Measurements from ENCODE around the gene FAM120B.
"Not testable (repeated sequence)": the region's sequence is repeated elsewhere in the genome, so short reads cannot be mapped to it uniquely, and the experiment has no call there.

Gene FAM120B

GRCh38 chr6:170314983-170315382, 8.4 kb downstream of the FAM120B start:
- Histone ChIP-seq H3K9me3 (ENCODE audit: control extremely low read depth in 1 of 5, control insufficient read depth in 4 of 5, insufficient read depth in 2 of 5, low read depth in 1 of 5, low read length in 4 of 5) (no peaks in the 10 kb centered on the region), H3K27ac (ENCODE audit: insufficient read depth in 1 of 2, low read depth in 1 of 2, low read length in 2 of 2, poor library complexity in 1 of 2, severe bottlenecking in 2 of 2) (no peak overlapping the region), H3K4me1 (ENCODE audit: control extremely low read depth in 1 of 4, control insufficient read depth in 4 of 4, insufficient read depth in 4 of 4, low read length in 3 of 4) (peaks cover 2 to 21% (median 9%) of the 10 kb centered on the region in 4 experiments), H3K27me3 (replicated peaks in 2 of 5; ENCODE audit: control insufficient read depth in 4 of 5, insufficient read depth in 5 of 5, low read length in 4 of 5) (no peaks in the 10 kb centered on the region), H3K4me3 (ENCODE audit: control insufficient read depth in 1 of 7, extremely low read depth in 1 of 7, insufficient read depth in 4 of 7, low read depth in 2 of 7, low read length in 6 of 7) (no peak overlapping the region), H3K36me3 (ENCODE audit: control insufficient read depth in 4 of 4, insufficient read depth in 4 of 4, low read length in 3 of 4) (peaks cover 0 to 37% (median 3%) of the 10 kb centered on the region in 4 experiments)
- 100% methylated on average over 4 of the region's 5 CpGs for WGBS (ENCODE audit: insufficient coverage)
- DNase-seq = no peak
- CTCF ChIA-PET = no interaction called here
- POLR2A ChIA-PET = no interaction called here

- 100% methylated on average over 2 of the region's 4 CpGs for WGBS (ENCODE audit: insufficient coverage)
- no peaks in the 10 kb centered on the region for H3K9me3 ChIP-seq (ENCODE audit: control extremely low read depth in 1 of 5, control insufficient read depth in 4 of 5, insufficient read depth in 2 of 5, low read depth in 1 of 5, low read length in 4 of 5)
- no peaks in the 10 kb centered on the region for H3K27me3 ChIP-seq (replicated peaks in 2 of 5; ENCODE audit: control insufficient read depth in 4 of 5, insufficient read depth in 5 of 5, low read length in 4 of 5)
- no peak overlapping the region for H3K4me3 ChIP-seq (ENCODE audit: control insufficient read depth in 1 of 7, extremely low read depth in 1 of 7, insufficient read depth in 4 of 7, low read depth in 2 of 7, low read length in 6 of 7)
- peaks cover 0 to 41% (median 4%) of the 10 kb centered on the region in 4 experiments for H3K36me3 ChIP-seq (ENCODE audit: control insufficient read depth in 4 of 4, insufficient read depth in 4 of 4, low read length in 3 of 4)
- peaks cover 2 to 21% (median 9%) of the 10 kb centered on the region in 4 experiments for H3K4me1 ChIP-seq (ENCODE audit: control extremely low read depth in 1 of 4, control insufficient read depth in 4 of 4, insufficient read depth in 4 of 4, low read length in 3 of 4)
- ChIA-PET POLR2A (no interaction called here), CTCF (no interaction called here)
- peak overlapping the region in 1 of 2 experiments; percentile 91 for H3K27ac ChIP-seq (ENCODE audit: insufficient read depth in 1 of 2, low read depth in 1 of 2, low read length in 2 of 2, poor library complexity in 1 of 2, severe bottlenecking in 2 of 2)
- DNase-seq = peak in 2 of 3 donors; percentile 17 to 39
Observed at GRCh38 chr6:170316071-170316470, 9.5 kb downstream of the FAM120B start.

- H3K36me3 ChIP-seq (ENCODE audit: control insufficient read depth in 4 of 4, insufficient read depth in 4 of 4, low read length in 3 of 4) = peaks cover 3 to 41% (median 6%) of the 10 kb centered on the region in 4 experiments
- DNase-seq = peak in 2 of 3 donors; percentile 62 to 79
- no peaks in the 10 kb centered on the region for H3K27me3 ChIP-seq (replicated peaks in 2 of 5; ENCODE audit: control insufficient read depth in 4 of 5, insufficient read depth in 5 of 5, low read length in 4 of 5)
- ChIA-PET CTCF (interaction anchor here (1.2 kb wide), 2 partner anchors 8 to 10 kb away, joined by 4 to 5 read pairs; no protein-coding TSS in a partner anchor), POLR2A (interaction anchor here (1.0 kb wide), 1 partner anchor 10 kb away, joined by 3 read pairs; no protein-coding TSS in a partner anchor)
- H3K27ac ChIP-seq (ENCODE audit: insufficient read depth in 1 of 2, low read depth in 1 of 2, low read length in 2 of 2, poor library complexity in 1 of 2, severe bottlenecking in 2 of 2) = peak overlapping the region; percentile 79 to 91
- no peak overlapping the region for H3K4me3 ChIP-seq (ENCODE audit: control insufficient read depth in 1 of 7, extremely low read depth in 1 of 7, insufficient read depth in 4 of 7, low read depth in 2 of 7, low read length in 6 of 7)
- H3K4me1 ChIP-seq (ENCODE audit: control extremely low read depth in 1 of 4, control insufficient read depth in 4 of 4, insufficient read depth in 4 of 4, low read length in 3 of 4) = peaks cover 2 to 19% (median 9%) of the 10 kb centered on the region in 4 experiments
- H3K9me3 ChIP-seq (ENCODE audit: control extremely low read depth in 1 of 5, control insufficient read depth in 4 of 5, insufficient read depth in 2 of 5, low read depth in 1 of 5, low read length in 4 of 5) = no peaks in the 10 kb centered on the region
- no CpG with 5 or more reads among the region's 1 CpG for WGBS (ENCODE audit: insufficient coverage)
Observed at GRCh38 chr6:170317076-170317475, 10.5 kb downstream of the FAM120B start.

GRCh38 chr6:170317718-170318117, 11.2 kb downstream of the FAM120B start:
- Histone ChIP-seq H3K9me3 (ENCODE audit: control extremely low read depth in 1 of 5, control insufficient read depth in 4 of 5, insufficient read depth in 2 of 5, low read depth in 1 of 5, low read length in 4 of 5) (no peaks in the 10 kb centered on the region), H3K36me3 (ENCODE audit: control insufficient read depth in 4 of 4, insufficient read depth in 4 of 4, low read length in 3 of 4) (peaks cover 5 to 46% (median 9%) of the 10 kb centered on the region in 4 experiments), H3K4me1 (ENCODE audit: control extremely low read depth in 1 of 4, control insufficient read depth in 4 of 4, insufficient read depth in 4 of 4, low read length in 3 of 4) (peaks cover 2 to 19% (median 9%) of the 10 kb centered on the region in 4 experiments), H3K27ac (ENCODE audit: insufficient read depth in 1 of 2, low read depth in 1 of 2, low read length in 2 of 2, poor library complexity in 1 of 2, severe bottlenecking in 2 of 2) (peak overlapping the region; percentile 79 to 91), H3K27me3 (replicated peaks in 2 of 5; ENCODE audit: control insufficient read depth in 4 of 5, insufficient read depth in 5 of 5, low read length in 4 of 5) (no peaks in the 10 kb centered on the region), H3K4me3 (ENCODE audit: control insufficient read depth in 1 of 7, extremely low read depth in 1 of 7, insufficient read depth in 4 of 7, low read depth in 2 of 7, low read length in 6 of 7) (no peak overlapping the region)
- CTCF ChIA-PET = interaction anchor here (0.9 to 1.2 kb wide), 3 partner anchors 9 to 366 kb away, joined by 3 to 5 read pairs (median 4); no protein-coding TSS in a partner anchor
- DNase-seq = peak; percentile 68 to 88 (median 73)
- WGBS (ENCODE audit: insufficient coverage) = 25% methylated on average over 3 of the region's 5 CpGs
- POLR2A ChIA-PET = interaction anchor here (0.9 to 1.0 kb wide), 2 partner anchors 11 kb away, joined by 3 read pairs; partner anchors contain the start of gene FAM120B

GRCh38 chr6:170329321-170329720, 22.8 kb downstream of the FAM120B start:
- ChIA-PET POLR2A (no interaction called here), CTCF (no interaction called here)
- Histone ChIP-seq H3K4me3 (ENCODE audit: control insufficient read depth in 1 of 7, extremely low read depth in 1 of 7, insufficient read depth in 4 of 7, low read depth in 2 of 7, low read length in 6 of 7) (no peak overlapping the region), H3K4me1 (ENCODE audit: control extremely low read depth in 1 of 4, control insufficient read depth in 4 of 4, insufficient read depth in 4 of 4, low read length in 3 of 4) (no peaks in the 10 kb centered on the region), H3K27me3 (replicated peaks in 2 of 5; ENCODE audit: control insufficient read depth in 4 of 5, insufficient read depth in 5 of 5, low read length in 4 of 5) (no peaks in the 10 kb centered on the region), H3K9me3 (ENCODE audit: control extremely low read depth in 1 of 5, control insufficient read depth in 4 of 5, insufficient read depth in 2 of 5, low read depth in 1 of 5, low read length in 4 of 5) (peaks cover 0 to 4% (median 0%) of the 10 kb centered on the region in 5 experiments), H3K36me3 (ENCODE audit: control insufficient read depth in 4 of 4, insufficient read depth in 4 of 4, low read length in 3 of 4) (peaks cover 27 to 70% (median 44%) of the 10 kb centered on the region in 4 experiments), H3K27ac (ENCODE audit: insufficient read depth in 1 of 2, low read depth in 1 of 2, low read length in 2 of 2, poor library complexity in 1 of 2, severe bottlenecking in 2 of 2) (no peak overlapping the region)
- no peak for DNase-seq
- 92% methylated on average over 5 of the region's 8 CpGs for WGBS (ENCODE audit: insufficient coverage)

- CTCF ChIA-PET = not testable (repeated sequence)
Observed at GRCh38 chr6:170335199-170335598, 28.6 kb downstream of the FAM120B start.

GRCh38 chr6:170344631-170345576, 38.3 kb downstream of the FAM120B start:
- H3K36me3 ChIP-seq (ENCODE audit: control insufficient read depth in 4 of 4, insufficient read depth in 4 of 4, low read length in 3 of 4) = peaks cover 2 to 46% (median 32%) of the 10 kb centered on the region in 4 experiments
- no peaks in the 10 kb centered on the region for H3K27me3 ChIP-seq (replicated peaks in 2 of 5; ENCODE audit: control insufficient read depth in 4 of 5, insufficient read depth in 5 of 5, low read length in 4 of 5)
- CTCF ChIA-PET = no interaction called here
- H3K4me1 ChIP-seq (ENCODE audit: control extremely low read depth in 1 of 4, control insufficient read depth in 4 of 4, insufficient read depth in 4 of 4, low read length in 3 of 4) = peaks cover 0 to 2% (median 0%) of the 10 kb centered on the region in 4 experiments
- peak in 2 of 3 donors; percentile 3 to 8 for DNase-seq
- H3K27ac ChIP-seq (ENCODE audit: insufficient read depth in 1 of 2, low read depth in 1 of 2, low read length in 2 of 2, poor library complexity in 1 of 2, severe bottlenecking in 2 of 2) = no peak overlapping the region
- 88% methylated on average over 8 of the region's 10 CpGs for WGBS (ENCODE audit: insufficient coverage)
- H3K9me3 ChIP-seq (ENCODE audit: control extremely low read depth in 1 of 5, control insufficient read depth in 4 of 5, insufficient read depth in 2 of 5, low read depth in 1 of 5, low read length in 4 of 5) = peaks cover 0 to 4% (median 3%) of the 10 kb centered on the region in 5 experiments
- H3K4me3 ChIP-seq (ENCODE audit: control insufficient read depth in 1 of 7, extremely low read depth in 1 of 7, insufficient read depth in 4 of 7, low read depth in 2 of 7, low read length in 6 of 7) = no peak overlapping the region
- POLR2A ChIA-PET = no interaction called here

More at GRCh38 chr6:170335199-170335598, 28.6 kb downstream of the FAM120B start:
- H3K27me3 ChIP-seq (replicated peaks in 2 of 5; ENCODE audit: control insufficient read depth in 4 of 5, insufficient read depth in 5 of 5, low read length in 4 of 5); H3K4me3 ChIP-seq (ENCODE audit: control insufficient read depth in 1 of 7, extremely low read depth in 1 of 7, insufficient read depth in 4 of 7, low read depth in 2 of 7, low read length in 6 of 7); DNase-seq; POLR2A ChIA-PET; H3K27ac ChIP-seq (ENCODE audit: insufficient read depth in 1 of 2, low read depth in 1 of 2, low read length in 2 of 2, poor library complexity in 1 of 2, severe bottlenecking in 2 of 2); H3K4me1 ChIP-seq (ENCODE audit: control extremely low read depth in 1 of 4, control insufficient read depth in 4 of 4, insufficient read depth in 4 of 4, low read length in 3 of 4); H3K9me3 ChIP-seq (ENCODE audit: control extremely low read depth in 1 of 5, control insufficient read depth in 4 of 5, insufficient read depth in 2 of 5, low read depth in 1 of 5, low read length in 4 of 5): not testable (repeated sequence)
- H3K36me3 ChIP-seq (ENCODE audit: control insufficient read depth in 4 of 4, insufficient read depth in 4 of 4, low read length in 3 of 4) = peaks cover 19 to 36% (median 29%) of the 10 kb centered on the region in 4 experiments
- WGBS (ENCODE audit: insufficient coverage) = no CpG with 5 or more reads among the region's 3 CpGs

Data from common myeloid progenitor, CD34-positive (primary cell).